Liver (tissue), 9 donors: Measurements from ENCODE around the gene MYL6B. TPM values are rescaled to one million over a fixed set of nuclear protein-coding genes. Genes with fewer than 3 reads are reported as not detected.

ENCODE experiments used
- DNase-seq: peaks from one replicate; pipeline ENCODE4 v3.0.0-alpha.2; 2017; ENCODE audit warnings: low spot score
- H3K27ac ChIP-seq, 2 donors: one replicate each; pipeline ENCODE4 v1.7.0; 2013; ENCODE audit warnings: inconsistent platforms in 2 of 2, low read length in 2 of 2, control low read depth in 1 of 2, low read depth in 1 of 2, mild to moderate bottlenecking in 1 of 2
- H3K27me3 ChIP-seq, 4 donors: one replicate each; pipeline versions ENCODE4 v1.6.1 to v1.7.0; 2013; ENCODE audit warnings: low read length in 3 of 4, inconsistent platforms in 1 of 4, mild to moderate bottlenecking in 1 of 4, moderate library complexity in 1 of 4; ENCODE audit not compliant: control insufficient read depth in 4 of 4, insufficient read depth in 4 of 4
- H3K36me3 ChIP-seq, 4 donors: one replicate each; pipeline versions ENCODE4 v1.6.1 to v1.7.0; 2013; ENCODE audit warnings: low read length in 3 of 4, mild to moderate bottlenecking in 3 of 4, low read depth in 1 of 4, moderate library complexity in 1 of 4; ENCODE audit not compliant: control insufficient read depth in 4 of 4, insufficient read depth in 3 of 4
- H3K4me1 ChIP-seq, 4 donors: one replicate each; pipeline versions ENCODE4 v1.6.1 to v1.7.0; 2013; ENCODE audit warnings: low read length in 3 of 4, mild to moderate bottlenecking in 3 of 4, moderate library complexity in 1 of 4; ENCODE audit not compliant: control insufficient read depth in 4 of 4, insufficient read depth in 4 of 4
- H3K4me3 ChIP-seq, 3 donors: one replicate each; pipeline versions ENCODE4 v1.6.1 to v1.7.0; 2013; ENCODE audit warnings: low read length in 3 of 3, control low read depth in 1 of 3, low read depth in 1 of 3, mild to moderate bottlenecking in 1 of 3
- H3K9ac ChIP-seq, 2 donors: one replicate each; pipeline ENCODE4 v1.7.0; 2013; ENCODE audit warnings: low read length in 2 of 2, mild to moderate bottlenecking in 2 of 2, moderate library complexity in 2 of 2, control low read depth in 1 of 2, low read depth in 1 of 2
- H3K9me3 ChIP-seq, 4 donors: one replicate each; pipeline versions ENCODE4 v1.6.1 to v1.7.0; 2013; ENCODE audit warnings: low read length in 3 of 4; ENCODE audit not compliant: control insufficient read depth in 4 of 4
- ATF3 ChIP-seq: IDR thresholded peaks from 2 replicates; pipeline ENCODE4 v1.6.1; 2016; ENCODE audit warnings: antibody characterized with exemption
- FOXA1 ChIP-seq: IDR thresholded peaks from 2 replicates; pipeline ENCODE4 v1.6.1; 2016; ENCODE audit warnings: antibody characterized with exemption
- FOXA2 ChIP-seq: IDR thresholded peaks from 2 replicates; pipeline ENCODE4 v1.6.1; 2016; ENCODE audit warnings: antibody characterized with exemption
- GABPA ChIP-seq, 2 donors: IDR thresholded peaks in 1 of 2; conservative IDR thresholded peaks in 1 of 2; 2 replicates each; pipeline ENCODE4 v1.6.1; 2016; ENCODE audit warnings: antibody characterized with exemption in 2 of 2, mild to moderate bottlenecking in 1 of 2, moderate library complexity in 1 of 2
- HNF4A ChIP-seq, 2 donors: conservative IDR thresholded peaks; 2 replicates each; pipeline ENCODE4 v1.6.1; 2016; ENCODE audit warnings: antibody characterized with exemption in 2 of 2, mild to moderate bottlenecking in 2 of 2
- JUND ChIP-seq, 2 donors: IDR thresholded peaks; 2 replicates each; pipeline ENCODE4 v1.6.1; 2016; ENCODE audit warnings: antibody characterized with exemption in 2 of 2
- MAX ChIP-seq: IDR thresholded peaks from 2 replicates; pipeline ENCODE4 v1.6.1; 2016; ENCODE audit warnings: antibody characterized with exemption
- NR2F2 ChIP-seq: IDR thresholded peaks from 2 replicates; pipeline ENCODE4 v1.6.1; 2016; ENCODE audit warnings: antibody characterized with exemption
- RAD21 ChIP-seq, 2 donors: IDR thresholded peaks; 2 replicates each; pipeline ENCODE4 v1.6.1; 2016; ENCODE audit warnings: antibody characterized with exemption in 2 of 2, mild to moderate bottlenecking in 2 of 2
- REST ChIP-seq: IDR thresholded peaks from 2 replicates; pipeline ENCODE4 v1.6.1; 2016; ENCODE audit warnings: antibody characterized with exemption, mild to moderate bottlenecking
- RXRA ChIP-seq, 2 donors: IDR thresholded peaks; 2 replicates each; pipeline ENCODE4 v1.6.1; 2017 to 2018; ENCODE audit warnings: antibody characterized with exemption in 2 of 2, mild to moderate bottlenecking in 1 of 2
- TAF1 ChIP-seq: conservative IDR thresholded peaks from 2 replicates; pipeline ENCODE4 v1.6.1; 2016; ENCODE audit warnings: antibody characterized with exemption, mild to moderate bottlenecking
- YY1 ChIP-seq: IDR thresholded peaks from 2 replicates; pipeline ENCODE4 v1.6.1; 2016; ENCODE audit warnings: antibody characterized with exemption, mild to moderate bottlenecking
- WGBS: extraction: QIAGEN DNeasy Blood & Tissue Kit; methylation state at CpG from one replicate; pipeline ENCODE4 v1.1.7; 2013; 5-methylcytosine and 5-hydroxymethylcytosine counted together
- polyA plus RNA-seq, 2 donors: library from polyadenylated mRNA; stranded (reverse) in 1 of 2; unstranded in 1 of 2; fragments of 200-250 nt in 1 of 2; fragments of >200 nt in 1 of 2; fragmentation: Nextera tagmentation in 1 of 2; extraction: Ambion mirVana in 1 of 2; gene quantifications; one replicate each; pipeline versions ENCODE4 v1.2.1 to v1.2.3, GENCODE V29; 2013 to 2015
- total RNA-seq, 2 donors: library from RNA; depleted of rRNA; stranded (reverse); fragments of >200 nt; gene quantifications; one replicate each; pipeline ENCODE4 v1.2.3, GENCODE V29; 2014
- donor health status: healthy.
- donor health status: healthy.
- donor health status: healthy.
- donor health status: healthy.
- donor health status: healthy.

The MYL6B gene
- total and polyA plus RNA-seq, 4 donors, result 3.7 to 14.2 (median 12.6) TPM

GRCh38 chr12:56197921-56198635 lies 45.7 kb downstream of the MYL6B start:
- Histone ChIP-seq H3K9me3 (no peaks in the 10 kb centered on the region), H3K4me1 (peaks cover 0 to 7% (median 0%) of the 10 kb centered on the region in 4 donors), H3K9ac (no peak overlapping the region), H3K36me3 (no peaks in the 10 kb centered on the region), H3K27ac (no peak overlapping the region), H3K4me3 (no peak overlapping the region), H3K27me3 (no peaks in the 10 kb centered on the region)
- TF ChIP-seq GABPA (IDR thresholded peaks at IDR 0.05 in 1 of 2, conservative IDR thresholded peaks at IDR 0.05 in 1 of 2), result no peak
- no peak for TF ChIP-seq RAD21 (IDR thresholded peaks at IDR 0.05)
- TF ChIP-seq ATF3, result no peak
- no peak for TF ChIP-seq TAF1
- TF ChIP-seq FOXA1, result no peak
- no peak for TF ChIP-seq RXRA (IDR thresholded peaks at IDR 0.05)
- no peak for TF ChIP-seq FOXA2
- no peak for TF ChIP-seq JUND (IDR thresholded peaks at IDR 0.05)
- no peak for DNase-seq
- 89% methylated on average over 9 of the region's 9 CpGs for WGBS

- TF ChIP-seq HNF4A (conservative IDR thresholded peaks at IDR 0.05) (no peak), RXRA (IDR thresholded peaks at IDR 0.05) (no peak), FOXA1 (no peak), REST (no peak), MAX (no peak)
- Histone ChIP-seq H3K36me3 (no peaks in the 10 kb centered on the region), H3K27me3 (no peaks in the 10 kb centered on the region), H3K4me3 (no peak overlapping the region), H3K4me1 (peaks cover 0 to 7% (median 0%) of the 10 kb centered on the region in 4 donors), H3K27ac (no peak overlapping the region), H3K9me3 (no peaks in the 10 kb centered on the region), H3K9ac (no peak overlapping the region)
- DNase-seq, result no peak
- WGBS, result 75% methylated on average over 1 of the region's 1 CpG
Measured at GRCh38 chr12:56198836-56199235, 46.4 kb downstream of the MYL6B start.

GRCh38 chr12:56202366-56202765 lies 50.0 kb downstream of the MYL6B start:
- Histone ChIP-seq H3K9ac (no peak overlapping the region), H3K9me3 (no peaks in the 10 kb centered on the region), H3K4me1 (peaks cover 0 to 7% (median 2%) of the 10 kb centered on the region in 4 donors), H3K4me3 (no peak overlapping the region), H3K36me3 (peaks cover 4 to 25% (median 16%) of the 10 kb centered on the region in 4 donors), H3K27ac (no peak overlapping the region), H3K27me3 (no peaks in the 10 kb centered on the region)
- DNase-seq, result no peak
- 28% methylated on average over 1 of the region's 1 CpG for WGBS
- TF ChIP-seq YY1 (peak; percentile 30), FOXA1 (no peak), RXRA (IDR thresholded peaks at IDR 0.05) (peak; percentile 86 to 94), NR2F2 (peak; percentile 89), TAF1 (no peak), HNF4A (conservative IDR thresholded peaks at IDR 0.05) (peak in 1 of 2 donors; percentile 13)
